GM23248 (cell line): ENCODE measurements around the gene ADIPOR2. TPM values are rescaled to one million over a fixed set of nuclear protein-coding genes. Genes with fewer than 3 reads are reported as not detected.
"Not testable (repeated sequence)": the region's sequence is repeated elsewhere in the genome, so short reads cannot be mapped to it uniquely, and the experiment has no call there.

Source experiments
- DNase-seq: peaks from one replicate; pipeline ENCODE4 v3.0.0-alpha.2; 2015
- H2AFZ ChIP-seq: fragments of 200-600 bp; sonication (generic); 2 replicates; pipeline ENCODE4 v1.6.1; 2016; ENCODE audit warnings: antibody characterized with exemption
- H3F3A ChIP-seq: fragments of 200-600 bp; sonication (generic); 2 replicates; pipeline ENCODE4 v1.6.1; 2016; ENCODE audit warnings: mild to moderate bottlenecking, antibody characterized with exemption, mixed run types; ENCODE audit not compliant: insufficient read depth
- H3K27ac ChIP-seq: fragments of 200-600 bp; sonication (generic); 2 replicates; pipeline ENCODE4 v1.5.1; 2016; ENCODE audit warnings: mild to moderate bottlenecking
- H3K27me3 ChIP-seq: fragments of 200-600 bp; sonication (generic); replicated peaks from 2 replicates; pipeline ENCODE4 v1.6.1; 2016; ENCODE audit warnings: mild to moderate bottlenecking; ENCODE audit not compliant: insufficient read depth
- H3K36me3 ChIP-seq: fragments of 200-600 bp; sonication (generic); 2 replicates; pipeline ENCODE4 v1.6.1; 2016; ENCODE audit warnings: low read depth, mild to moderate bottlenecking
- H3K4me1 ChIP-seq: fragments of 200-600 bp; sonication (generic); 2 replicates; pipeline ENCODE4 v1.6.1; 2016; ENCODE audit warnings: mild to moderate bottlenecking; ENCODE audit not compliant: insufficient read depth
- H3K4me2 ChIP-seq: fragments of 200-600 bp; sonication (generic); one replicate; pipeline ENCODE4 v1.6.1; 2016; ENCODE audit warnings: mild to moderate bottlenecking; ENCODE audit not compliant: unreplicated experiment
- H3K4me3 ChIP-seq: fragments of 200-600 bp; sonication (generic); 2 replicates; pipeline ENCODE4 v1.5.1; 2016; ENCODE audit warnings: mild to moderate bottlenecking
- H3K79me2 ChIP-seq: fragments of 200-600 bp; sonication (generic); 2 replicates; pipeline ENCODE4 v1.6.1; 2016; ENCODE audit warnings: mild to moderate bottlenecking; ENCODE audit not compliant: insufficient read depth
- H3K9ac ChIP-seq: fragments of 200-600 bp; sonication (generic); 2 replicates; pipeline ENCODE4 v1.6.1; 2016; ENCODE audit warnings: mild to moderate bottlenecking
- H3K9me2 ChIP-seq: fragments of 200-600 bp; sonication (generic); 2 replicates; pipeline ENCODE4 v1.6.1; 2016; ENCODE audit warnings: mixed run types, mild to moderate bottlenecking, moderate library complexity; ENCODE audit not compliant: insufficient read depth
- H3K9me3 ChIP-seq: fragments of 200-600 bp; sonication (generic); one replicate; pipeline ENCODE4 v1.6.1; 2017; ENCODE audit warnings: low read depth
- H4K20me1 ChIP-seq: fragments of 200-600 bp; sonication (generic); 2 replicates; pipeline ENCODE4 v1.6.0; 2016; ENCODE audit not compliant: insufficient read depth
- EZH2 ChIP-seq: fragments of 200-600 bp; sonication (generic); IDR thresholded peaks from 2 replicates; pipeline ENCODE4 v1.6.1; 2018; ENCODE audit warnings: antibody characterized with exemption, mild to moderate bottlenecking; ENCODE audit not compliant: insufficient read depth, poor library complexity, severe bottlenecking
- EZH2phosphoT487 ChIP-seq: fragments of 200-600 bp; sonication (generic); IDR thresholded peaks from 2 replicates; pipeline ENCODE4 v1.6.1; 2018; ENCODE audit warnings: antibody characterized with exemption, moderate library complexity, mild to moderate bottlenecking, low read depth; ENCODE audit not compliant: insufficient read depth
- WGBS, 2 experiments: methylation state at CpG; one replicate each; pipeline ENCODE4 v1.1.6; 2015 to 2017; ENCODE audit warnings: low lambda C conversion rate in 2 of 2, low coverage in 1 of 2; ENCODE audit errors: missing lambda C conversion rate in 2 of 2; 5-methylcytosine and 5-hydroxymethylcytosine counted together
- in situ Hi-C: fragments of 300-500 bp; cut with MboI; formaldehyde crosslinking; loops from 2 replicates; pipeline ENCODE4 v1.15.0; 2020
- polyA plus RNA-seq: library from polyadenylated mRNA; unstranded; fragments of >200 nt; fragmentation: Nextera tagmentation; extraction: Ambion mirVana; gene quantifications from 2 replicates; pipeline ENCODE4 v1.2.1, GENCODE V29; 2016
- total RNA-seq: library from RNA; depleted of rRNA; stranded (reverse); fragments of >200 nt; shearing (Covaris generic); gene quantifications from 2 replicates; pipeline ENCODE4 v1.2.3, GENCODE V29; 2014

The ADIPOR2 gene
- total and polyA plus RNA-seq, 2 experiments from 2014 or later = 4.2 to 18.8 TPM

GRCh38 chr12:1692226-1692625 is 1.4 kb downstream of the ADIPOR2 start:
- H3K4me3 ChIP-seq = peak overlapping the region; percentile 89
- no peaks in the 10 kb centered on the region for H3K36me3 ChIP-seq
- peaks cover 7% of the 10 kb centered on the region; the same call in 1 of the 2 replicates for H3F3A ChIP-seq
- TF ChIP-seq EZH2phosphoT487 (no peak), EZH2 (no peak)
- in situ Hi-C loops = no loop called here
- H3K27me3 ChIP-seq = no peaks in the 10 kb centered on the region
- H3K4me2 ChIP-seq = peak overlapping the region; percentile 95
- no peak overlapping the region for H2AFZ ChIP-seq
- H3K27ac ChIP-seq = no peak overlapping the region
- peaks cover 63% of the 10 kb centered on the region for H3K79me2 ChIP-seq
- H3K4me1 ChIP-seq = peaks cover 23% of the 10 kb centered on the region
- peak overlapping the region; percentile 94 for H3K9ac ChIP-seq
- no peaks in the 10 kb centered on the region for H3K9me3 ChIP-seq
- DNase-seq = no peak
- no peaks in the 10 kb centered on the region for H4K20me1 ChIP-seq
- H3K9me2 ChIP-seq = no peaks in the 10 kb centered on the region
- 29 to 32% methylated on average over 4 of the region's 4 CpGs for WGBS, 2 experiments

- Histone ChIP-seq H3K9ac (peak overlapping the region; percentile 94; the same call in 1 of the 2 replicates), H4K20me1 (peaks cover 7% of the 10 kb centered on the region; the same call in 1 of the 2 replicates), H3K27ac (no peak overlapping the region), H3K9me3 (no peaks in the 10 kb centered on the region), H3K9me2 (no peaks in the 10 kb centered on the region), H3K4me1 (peaks cover 23% of the 10 kb centered on the region), H3F3A (peaks cover 7% of the 10 kb centered on the region; the same call in 1 of the 2 replicates), H3K36me3 (no peaks in the 10 kb centered on the region), H3K4me3 (no peak overlapping the region), H3K27me3 (no peaks in the 10 kb centered on the region), H2AFZ (no peak overlapping the region), H3K79me2 (peaks cover 71% of the 10 kb centered on the region), H3K4me2 (no peak overlapping the region)
- WGBS, 2 experiments = 88 to 89% methylated on average over 15 of the region's 15 CpGs
- in situ Hi-C loops = no loop called here
- TF ChIP-seq EZH2phosphoT487 (no peak), EZH2 (no peak)
- no peak for DNase-seq
These were observed 2.2 kb downstream of the ADIPOR2 start for GRCh38 chr12:1692895-1693610.

- H4K20me1 ChIP-seq = peaks cover 11% of the 10 kb centered on the region; the same call in 1 of the 2 replicates
These were observed 4.2 kb downstream of the ADIPOR2 start for GRCh38 chr12:1695097-1695496.

GRCh38 chr12:1695886-1696670 is 5.2 kb downstream of the ADIPOR2 start:
- TF ChIP-seq EZH2phosphoT487 = no peak
- TF ChIP-seq EZH2 = no peak
- no peak overlapping the region for H3K27ac ChIP-seq
- peaks cover 16% of the 10 kb centered on the region for H3K4me1 ChIP-seq
- in situ Hi-C loops = no loop called here
- peaks cover 100% of the 10 kb centered on the region for H3K79me2 ChIP-seq
- H3K27me3 ChIP-seq = no peaks in the 10 kb centered on the region
- no peaks in the 10 kb centered on the region for H3K9me2 ChIP-seq
- no peaks in the 10 kb centered on the region for H3K9me3 ChIP-seq
- no peaks in the 10 kb centered on the region for H3F3A ChIP-seq
- H4K20me1 ChIP-seq = peaks cover 14% of the 10 kb centered on the region; the same call in 1 of the 2 replicates
- H3K9ac ChIP-seq = no peak overlapping the region
- DNase-seq = peak; percentile 10
- 85 to 91% methylated on average over 7 to 8 of the region's 8 CpGs for WGBS, 2 experiments
- H3K4me3 ChIP-seq = no peak overlapping the region
- no peak overlapping the region for H3K4me2 ChIP-seq
- H3K36me3 ChIP-seq = no peaks in the 10 kb centered on the region
- H2AFZ ChIP-seq = no peak overlapping the region

More at GRCh38 chr12:1695097-1695496, 4.2 kb downstream of the ADIPOR2 start:
- H3K4me3 ChIP-seq, DNase-seq, H3K9me3 ChIP-seq, H3K9me2 ChIP-seq, H3K4me2 ChIP-seq, H2AFZ ChIP-seq, H3K27me3 ChIP-seq, H3K9ac ChIP-seq, H3K36me3 ChIP-seq, in situ Hi-C loops, H3F3A ChIP-seq, H3K27ac ChIP-seq: not testable (repeated sequence)
- 89 to 94% methylated on average over 8 of the region's 8 CpGs for WGBS, 2 experiments
- peaks cover 92% of the 10 kb centered on the region for H3K79me2 ChIP-seq
- peaks cover 18% of the 10 kb centered on the region for H3K4me1 ChIP-seq
